Testis (tissue), 2 donors: Measurements from ENCODE around the gene UNK.

Experiments
- CTCF ChIP-seq, 3 experiments: fragments of 450-650 bp in 2 of 3; fragments of 200-600 bp in 1 of 3; sonication (generic) in 1 of 3; IDR thresholded peaks; one replicate each; pipeline ENCODE4 v1.5.1; 2016 to 2019; ENCODE audit warnings: antibody characterized with exemption in 3 of 3, mild to moderate bottlenecking in 2 of 3, moderate library complexity in 1 of 3
- POLR2A ChIP-seq: fragments of 450-650 bp; IDR thresholded peaks from one replicate; pipeline ENCODE4 v1.6.1; 2017; ENCODE audit warnings: antibody characterized with exemption, mild to moderate bottlenecking, moderate library complexity

- no peak for TF ChIP-seq CTCF (IDR thresholded peaks at IDR 0.05)
- no peak for TF ChIP-seq POLR2A
Measured at GRCh38 chr17:75814900-75815373, 30.3 kb downstream of the UNK start.
